ENCODE data around the gene TFPI2.

DNA sequence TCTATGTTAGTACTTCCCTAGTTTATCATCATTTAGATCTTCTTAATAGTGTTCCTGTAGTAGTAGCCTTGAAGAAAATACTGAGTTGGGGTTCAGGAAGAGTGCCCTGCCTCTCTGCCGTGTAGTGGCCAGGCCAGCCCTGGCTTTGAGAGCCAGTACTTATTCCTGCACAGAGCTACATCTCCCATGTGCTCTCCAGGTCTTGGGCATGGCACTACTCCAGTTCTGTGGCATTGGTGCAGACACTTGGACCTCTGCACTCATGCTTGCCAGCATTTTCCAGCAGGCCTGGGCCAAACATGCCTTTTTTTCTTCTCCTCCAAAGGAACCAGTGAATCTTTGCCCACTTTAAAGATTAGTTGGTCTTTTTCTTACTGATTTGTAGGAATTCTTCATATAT, 36.2 kb upstream of the TFPI2 start:
- TF ChIP-seq, protein P1, sequence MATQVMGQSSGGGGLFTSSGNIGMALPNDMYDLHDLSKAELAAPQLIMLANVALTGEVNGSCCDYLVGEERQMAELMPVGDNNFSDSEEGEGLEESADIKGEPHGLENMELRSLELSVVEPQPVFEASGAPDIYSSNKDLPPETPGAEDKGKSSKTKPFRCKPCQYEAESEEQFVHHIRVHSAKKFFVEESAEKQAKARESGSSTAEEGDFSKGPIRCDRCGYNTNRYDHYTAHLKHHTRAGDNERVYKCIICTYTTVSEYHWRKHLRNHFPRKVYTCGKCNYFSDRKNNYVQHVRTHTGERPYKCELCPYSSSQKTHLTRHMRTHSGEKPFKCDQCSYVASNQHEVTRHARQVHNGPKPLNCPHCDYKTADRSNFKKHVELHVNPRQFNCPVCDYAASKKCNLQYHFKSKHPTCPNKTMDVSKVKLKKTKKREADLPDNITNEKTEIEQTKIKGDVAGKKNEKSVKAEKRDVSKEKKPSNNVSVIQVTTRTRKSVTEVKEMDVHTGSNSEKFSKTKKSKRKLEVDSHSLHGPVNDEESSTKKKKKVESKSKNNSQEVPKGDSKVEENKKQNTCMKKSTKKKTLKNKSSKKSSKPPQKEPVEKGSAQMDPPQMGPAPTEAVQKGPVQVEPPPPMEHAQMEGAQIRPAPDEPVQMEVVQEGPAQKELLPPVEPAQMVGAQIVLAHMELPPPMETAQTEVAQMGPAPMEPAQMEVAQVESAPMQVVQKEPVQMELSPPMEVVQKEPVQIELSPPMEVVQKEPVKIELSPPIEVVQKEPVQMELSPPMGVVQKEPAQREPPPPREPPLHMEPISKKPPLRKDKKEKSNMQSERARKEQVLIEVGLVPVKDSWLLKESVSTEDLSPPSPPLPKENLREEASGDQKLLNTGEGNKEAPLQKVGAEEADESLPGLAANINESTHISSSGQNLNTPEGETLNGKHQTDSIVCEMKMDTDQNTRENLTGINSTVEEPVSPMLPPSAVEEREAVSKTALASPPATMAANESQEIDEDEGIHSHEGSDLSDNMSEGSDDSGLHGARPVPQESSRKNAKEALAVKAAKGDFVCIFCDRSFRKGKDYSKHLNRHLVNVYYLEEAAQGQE (IDR thresholded peaks at IDR 0.05; ENCODE audit: insufficient replicate concordance, low read depth): no peak
- TF ChIP-seq, protein P2, sequence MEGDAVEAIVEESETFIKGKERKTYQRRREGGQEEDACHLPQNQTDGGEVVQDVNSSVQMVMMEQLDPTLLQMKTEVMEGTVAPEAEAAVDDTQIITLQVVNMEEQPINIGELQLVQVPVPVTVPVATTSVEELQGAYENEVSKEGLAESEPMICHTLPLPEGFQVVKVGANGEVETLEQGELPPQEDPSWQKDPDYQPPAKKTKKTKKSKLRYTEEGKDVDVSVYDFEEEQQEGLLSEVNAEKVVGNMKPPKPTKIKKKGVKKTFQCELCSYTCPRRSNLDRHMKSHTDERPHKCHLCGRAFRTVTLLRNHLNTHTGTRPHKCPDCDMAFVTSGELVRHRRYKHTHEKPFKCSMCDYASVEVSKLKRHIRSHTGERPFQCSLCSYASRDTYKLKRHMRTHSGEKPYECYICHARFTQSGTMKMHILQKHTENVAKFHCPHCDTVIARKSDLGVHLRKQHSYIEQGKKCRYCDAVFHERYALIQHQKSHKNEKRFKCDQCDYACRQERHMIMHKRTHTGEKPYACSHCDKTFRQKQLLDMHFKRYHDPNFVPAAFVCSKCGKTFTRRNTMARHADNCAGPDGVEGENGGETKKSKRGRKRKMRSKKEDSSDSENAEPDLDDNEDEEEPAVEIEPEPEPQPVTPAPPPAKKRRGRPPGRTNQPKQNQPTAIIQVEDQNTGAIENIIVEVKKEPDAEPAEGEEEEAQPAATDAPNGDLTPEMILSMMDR (IDR thresholded peaks at IDR 0.05; ENCODE audit: insufficient read depth, low read length): no peak
- TF ChIP-seq POLR2AphosphoS5 (IDR thresholded peaks at IDR 0.05; ENCODE audit: low read depth) (no peak), SPI1 (IDR thresholded peaks at IDR 0.05; ENCODE audit: borderline replicate concordance, low read depth) (no peak), GABPA (IDR thresholded peaks at IDR 0.05; ENCODE audit: low read depth) (no peak)

Data from HL-60 (cell line).